K562 (cell line): Measurements from ENCODE around the gene STIL. TPM values are rescaled to one million over a fixed set of nuclear protein-coding genes. Genes with fewer than 3 reads are reported as not detected.

Experiments used
- ATF3 ChIP-seq, 2 experiments: fragments of 450-650 bp in 1 of 2; sonication (generic) in 1 of 2; formaldehyde crosslinking in 1 of 2; IDR thresholded peaks in 1 of 2; conservative IDR thresholded peaks in 1 of 2; 2 replicates each; pipeline versions ENCODE4 v1.6.1 to v1.8.1; 2016 to 2023; ENCODE audit warnings: mild to moderate bottlenecking in 2 of 2, moderate library complexity in 2 of 2, inconsistent platforms in 1 of 2, missing genetic modification reagents in 1 of 2
- BACH1 ChIP-seq: fragments of 200-800 bp; sonication (Bioruptor generic); IDR thresholded peaks from 2 replicates; pipeline ENCODE4 v1.6.1; 2016; ENCODE audit warnings: missing genetic modification characterization, missing compliant biosample characterization
- CC2D1A ChIP-seq: fragments of 450-650 bp; IDR thresholded peaks from 2 replicates; pipeline ENCODE4 v1.6.1; 2017; ENCODE audit warnings: mild to moderate bottlenecking
- EHMT2 ChIP-seq: fragments of 450-650 bp; IDR thresholded peaks from 2 replicates; pipeline ENCODE4 v1.6.1; 2018; ENCODE audit warnings: antibody characterized with exemption
- ID3 ChIP-seq, 2 experiments: fragments of 250-450 bp in 1 of 2; fragments of 450-650 bp in 1 of 2; sonication (Bioruptor Pico) in 1 of 2; IDR thresholded peaks; 2 replicates each; pipeline versions ENCODE4 v1.6.1 to v1.8.0; 2016 to 2021; ENCODE audit warnings: mild to moderate bottlenecking in 2 of 2, moderate library complexity in 2 of 2, missing compliant biosample characterization in 1 of 2, missing genetic modification characterization in 1 of 2
- SMARCA4 ChIP-seq: fragments of 450-650 bp; IDR thresholded peaks from 2 replicates; pipeline ENCODE4 v1.6.1; 2016
- ZNF24 ChIP-seq: fragments of 450-650 bp; IDR thresholded peaks from 2 replicates; pipeline ENCODE4 v1.6.1; 2016
- ZNF395 ChIP-seq: fragments of 200-800 bp; sonication (Bioruptor generic); IDR thresholded peaks from 2 replicates; pipeline ENCODE4 v1.6.1; 2017; ENCODE audit warnings: missing genetic modification characterization, missing compliant biosample characterization
- polyA plus RNA-seq, 8 experiments: library from polyadenylated mRNA; depleted of rRNA in 4 of 8; stranded (reverse) in 5 of 8; unstranded in 3 of 8; fragments of >200 nt; fragmentation: Nextera tagmentation in 2 of 8; fragmentation: Illumina TruSeq in 1 of 8; extraction: Ambion mirVana in 2 of 8; extraction: Trizol in 1 of 8; gene quantifications; 2 replicates each; pipeline versions ENCODE4 v1.2.1 to v1.2.3, GENCODE V29; 2011 to 2014; ENCODE audit warnings: inconsistent platforms in 1 of 8, missing spikeins in 1 of 8
- total RNA-seq, 7 experiments: library from RNA; depleted of rRNA in 6 of 7; stranded (reverse); fragments of >200 nt in 6 of 7; fragmentation: Illumina TruSeq in 2 of 7; extraction: Trizol in 2 of 7; gene quantifications; 2 replicates each; pipeline versions ENCODE4 v1.2.1 to v1.2.3, GENCODE V29; 2011 to 2021; ENCODE audit warnings: low replicate concordance in 1 of 7

STIL gene
- total and polyA plus RNA-seq, 9 of the 15 experiments (the other 6 are each of a cell fraction or from before 2014, with no cell fraction given), result 10.5 to 77.4 (median 39.6) TPM

DNA sequence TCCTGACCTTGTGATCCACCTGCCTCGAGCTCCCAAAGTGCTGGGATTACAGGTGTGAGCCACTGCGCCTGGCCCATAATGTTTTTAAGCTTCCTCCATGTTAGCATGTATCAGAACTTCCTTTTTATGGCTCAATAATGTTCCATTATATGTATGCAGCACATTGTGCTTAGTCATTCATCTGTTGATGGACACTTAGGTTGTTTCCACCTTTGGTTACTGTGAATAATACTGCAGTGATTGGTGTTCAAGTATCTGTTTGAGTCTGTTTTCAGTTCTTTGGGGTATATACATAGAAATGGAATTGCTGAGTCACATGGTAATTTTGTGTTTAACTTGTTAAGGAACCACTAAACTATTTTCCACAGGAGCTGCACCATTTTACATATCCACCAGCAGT is 37.4 kb upstream of the STIL start (continued):
- TF ChIP-seq BACH1 (peak; percentile 59; the same call in 1 of the 2 replicates), ZNF395 (CRISPR knock-in tag) (no peak), ID3 (CRISPR knock-in tag; IDR thresholded peaks at IDR 0.05) (no peak), ID3 (tag; IDR thresholded peaks at IDR 0.05) (no peak), CC2D1A (no peak), SMARCA4 (peak; percentile 62; the same call in 1 of the 2 replicates), ZNF24 (0 out of 2 replicates have a peak, but pooled peaks have one; percentile 51), EHMT2 (no peak), ATF3 (IDR thresholded peaks at IDR 0.05) (0 out of 2 replicates have a peak, but pooled peaks have one; percentile 18), ATF3 (CRISPR knock-in tag; conservative IDR thresholded peaks at IDR 0.05) (no peak)
